Naive B cell (primary cell): ENCODE results near the gene SFTA2. TPM values are rescaled to one million over a fixed set of nuclear protein-coding genes. Genes with fewer than 3 reads are reported as not detected.

ENCODE experiments used
- ATAC-seq, 2 donors: fragments of 150-1000 bp; cut with Tn5 transposase; 2 replicates each; pipeline ENCODE4 v1.10.0; 2021; ENCODE audit warnings: low read depth in 2 of 2, mild to moderate bottlenecking in 2 of 2, moderate library complexity in 2 of 2
- DNase-seq: peaks from one replicate; pipeline ENCODE4 v3.0.0; 2022
- H3K27ac Mint-ChIP-seq, 6 donors: one replicate each; pipeline ENCODE4 v1.8.0; 2020 to 2022; ENCODE audit warnings: mild to moderate bottlenecking in 6 of 6, mixed read lengths in 6 of 6, moderate library complexity in 5 of 6, inconsistent platforms in 2 of 6
- H3K27me3 Mint-ChIP-seq, 3 donors: one replicate each; pipeline ENCODE4 v1.8.0; 2021 to 2022; ENCODE audit warnings: mixed read lengths in 3 of 3, mild to moderate bottlenecking in 1 of 3
- H3K36me3 Mint-ChIP-seq, 2 donors: one replicate each; pipeline ENCODE4 v1.8.0; 2020 to 2022; ENCODE audit warnings: mixed read lengths in 2 of 2, inconsistent platforms in 1 of 2, mild to moderate bottlenecking in 1 of 2
- H3K4me1 Mint-ChIP-seq, 3 donors: one replicate each; pipeline ENCODE4 v1.8.0; 2020 to 2022; ENCODE audit warnings: mixed read lengths in 3 of 3, inconsistent platforms in 1 of 3, mild to moderate bottlenecking in 1 of 3, moderate library complexity in 1 of 3
- H3K4me3 Mint-ChIP-seq, 8 donors: one replicate each; pipeline ENCODE4 v1.8.0; 2020 to 2022; ENCODE audit warnings: mild to moderate bottlenecking in 8 of 8, mixed read lengths in 8 of 8, moderate library complexity in 8 of 8, inconsistent platforms in 2 of 8
- H3K9me3 Mint-ChIP-seq, 7 donors: one replicate each; pipeline ENCODE4 v1.8.0; 2020 to 2022; ENCODE audit warnings: mixed read lengths in 7 of 7, mild to moderate bottlenecking in 5 of 7, inconsistent platforms in 2 of 7, moderate library complexity in 1 of 7
- polyA plus RNA-seq, 6 donors: library from polyadenylated mRNA; unstranded; fragments of 300-500 nt; fragmentation: Illumina TruSeq; gene quantifications; one replicate each; pipeline ENCODE4 v1.2.3, GENCODE V29; 2021; ENCODE audit warnings: low read depth in 6 of 6

Gene SFTA2
- polyA plus RNA-seq, 6 donors from 2014 or later = 0.38 TPM; not detected in 5

GRCh38 chr6:30960907-30961673, 29.1 kb upstream of the SFTA2 start:
- no peak for ATAC-seq
- no peak for DNase-seq
- no peaks in the 10 kb centered on the region for H3K9me3 Mint-ChIP-seq
- peaks cover 0 to 8% of the 10 kb centered on the region in 2 donors for H3K36me3 Mint-ChIP-seq
- H3K4me3 Mint-ChIP-seq = no peak overlapping the region
- peaks cover 15 to 61% (median 55%) of the 10 kb centered on the region in 3 donors for H3K27me3 Mint-ChIP-seq
- H3K4me1 Mint-ChIP-seq = peaks cover 0 to 15% (median 12%) of the 10 kb centered on the region in 3 donors
- peak overlapping the region in 1 of 6 donors; percentile 7 for H3K27ac Mint-ChIP-seq

- Mint-ChIP-seq H3K4me1 (peaks cover 0 to 23% (median 17%) of the 10 kb centered on the region in 3 donors), H3K27ac (peak overlapping the region in 1 of 6 donors; percentile 15), H3K4me3 (peak overlapping the region in 3 of 8 donors; percentile 5 to 25 (median 10)), H3K27me3 (peaks cover 4 to 39% (median 32%) of the 10 kb centered on the region in 3 donors), H3K9me3 (no peaks in the 10 kb centered on the region), H3K36me3 (no peaks in the 10 kb centered on the region)
- ATAC-seq (no peak), DNase-seq (no peak)
These were observed 25.7 kb upstream of the SFTA2 start for GRCh38 chr6:30957716-30958115.

- peak overlapping the region in 5 of 6 donors; percentile 45 to 92 (median 70) for H3K27ac Mint-ChIP-seq
- H3K9me3 Mint-ChIP-seq = peaks cover 0 to 2% (median 0%) of the 10 kb centered on the region in 7 donors
- ATAC-seq (peak; percentile 93 to 95), DNase-seq (peak; percentile 76)
- peak overlapping the region; percentile 77 to 91 (median 86) for H3K4me3 Mint-ChIP-seq
- H3K27me3 Mint-ChIP-seq = peaks cover 4 to 47% (median 42%) of the 10 kb centered on the region in 3 donors
- peaks cover 0 to 8% of the 10 kb centered on the region in 2 donors for H3K36me3 Mint-ChIP-seq
- H3K4me1 Mint-ChIP-seq = peaks cover 0 to 27% (median 17%) of the 10 kb centered on the region in 3 donors
These were observed 23.5 kb upstream of the SFTA2 start for GRCh38 chr6:30955367-30956042.

GRCh38 chr6:30954631-30955366, 22.8 kb upstream of the SFTA2 start:
- DNase-seq (no peak), ATAC-seq (no peak)
- Mint-ChIP-seq H3K27ac (peak overlapping the region in 4 of 6 donors; percentile 57 to 88 (median 70)), H3K4me1 (peaks cover 0 to 27% (median 17%) of the 10 kb centered on the region in 3 donors), H3K9me3 (peaks cover 0 to 2% (median 0%) of the 10 kb centered on the region in 7 donors), H3K36me3 (peaks cover 0 to 15% of the 10 kb centered on the region in 2 donors), H3K4me3 (peak overlapping the region; percentile 77 to 91 (median 86)), H3K27me3 (peaks cover 6 to 54% (median 47%) of the 10 kb centered on the region in 3 donors)

GRCh38 chr6:30951907-30952469, 20.0 kb upstream of the SFTA2 start:
- no peak for DNase-seq
- H3K36me3 Mint-ChIP-seq = peaks cover under 1 to 39% of the 10 kb centered on the region in 2 donors
- ATAC-seq = no peak
- H3K4me1 Mint-ChIP-seq = peaks cover 3 to 24% (median 14%) of the 10 kb centered on the region in 3 donors
- peaks cover 21 to 61% (median 55%) of the 10 kb centered on the region in 3 donors for H3K27me3 Mint-ChIP-seq
- peak overlapping the region in 1 of 8 donors; percentile 1 for H3K4me3 Mint-ChIP-seq
- peak overlapping the region in 2 of 6 donors; percentile 4 to 27 for H3K27ac Mint-ChIP-seq
- H3K9me3 Mint-ChIP-seq = peaks cover 0 to 4% (median 0%) of the 10 kb centered on the region in 7 donors

- no peak overlapping the region for H3K4me3 Mint-ChIP-seq
- H3K36me3 Mint-ChIP-seq = peaks cover 5 to 39% of the 10 kb centered on the region in 2 donors
- H3K4me1 Mint-ChIP-seq = peaks cover 0 to 3% (median 3%) of the 10 kb centered on the region in 3 donors
- no peak overlapping the region for H3K27ac Mint-ChIP-seq
- DNase-seq = no peak
- H3K9me3 Mint-ChIP-seq = peaks cover 0 to 4% (median 0%) of the 10 kb centered on the region in 7 donors
- peaks cover 44 to 91% (median 61%) of the 10 kb centered on the region in 3 donors for H3K27me3 Mint-ChIP-seq
- ATAC-seq = no peak
These were observed 16.8 kb upstream of the SFTA2 start for GRCh38 chr6:30948811-30949210.

- H3K27me3 Mint-ChIP-seq = peaks cover 59 to 98% (median 70%) of the 10 kb centered on the region in 3 donors
- peaks cover 0 to 9% (median 8%) of the 10 kb centered on the region in 3 donors for H3K4me1 Mint-ChIP-seq
- no peak for DNase-seq
- H3K9me3 Mint-ChIP-seq = peaks cover 0 to 4% (median 0%) of the 10 kb centered on the region in 7 donors
- no peak overlapping the region for H3K27ac Mint-ChIP-seq
- no peak overlapping the region for H3K4me3 Mint-ChIP-seq
- ATAC-seq = no peak
- H3K36me3 Mint-ChIP-seq = peaks cover 5 to 39% of the 10 kb centered on the region in 2 donors
These were observed 15.3 kb upstream of the SFTA2 start for GRCh38 chr6:30947231-30947630.

- no peak overlapping the region for H3K27ac Mint-ChIP-seq
- ATAC-seq = no peak
- H3K4me1 Mint-ChIP-seq = peaks cover 0 to 9% (median 8%) of the 10 kb centered on the region in 3 donors
- DNase-seq = no peak
- H3K4me3 Mint-ChIP-seq = no peak overlapping the region
- peaks cover 65 to 97% (median 72%) of the 10 kb centered on the region in 3 donors for H3K27me3 Mint-ChIP-seq
- H3K9me3 Mint-ChIP-seq = peaks cover 0 to 3% (median 0%) of the 10 kb centered on the region in 7 donors
- H3K36me3 Mint-ChIP-seq = peaks cover 5 to 29% of the 10 kb centered on the region in 2 donors
These were observed 13.3 kb upstream of the SFTA2 start for GRCh38 chr6:30945281-30945680.

GRCh38 chr6:30944051-30944450, 12.1 kb upstream of the SFTA2 start:
- Mint-ChIP-seq H3K4me1 (peaks cover 4 to 9% (median 8%) of the 10 kb centered on the region in 3 donors), H3K9me3 (peaks cover 0 to 3% (median 0%) of the 10 kb centered on the region in 7 donors), H3K27me3 (peaks cover 59 to 93% (median 69%) of the 10 kb centered on the region in 3 donors), H3K36me3 (peaks cover 5 to 17% of the 10 kb centered on the region in 2 donors), H3K4me3 (no peak overlapping the region), H3K27ac (no peak overlapping the region)
- ATAC-seq (no peak), DNase-seq (no peak)

- Mint-ChIP-seq H3K27ac (no peak overlapping the region), H3K4me3 (peak overlapping the region in 1 of 8 donors; percentile 58), H3K36me3 (peaks cover 1 to 5% of the 10 kb centered on the region in 2 donors), H3K27me3 (peaks cover 53 to 92% (median 65%) of the 10 kb centered on the region in 3 donors), H3K4me1 (peaks cover 5 to 9% (median 6%) of the 10 kb centered on the region in 3 donors), H3K9me3 (no peaks in the 10 kb centered on the region)
- ATAC-seq (no peak), DNase-seq (no peak)
These were observed 10.5 kb upstream of the SFTA2 start for GRCh38 chr6:30942338-30943060.

GRCh38 chr6:30940361-30940986, 8.5 kb upstream of the SFTA2 start, which contains the start of gene MUCL3:
MUCL3 (plus strand) TSS chr6:30940973; CDS start chr6:30941000, 27 bp downstream.
- ATAC-seq (no peak), DNase-seq (no peak)
- no peaks in the 10 kb centered on the region for H3K36me3 Mint-ChIP-seq
- peak within 1 kb of the TSS in 2 of 6 donors; percentile 61 to 76 for H3K27ac Mint-ChIP-seq
- H3K4me3 Mint-ChIP-seq = peak within 1 kb of the TSS in 1 of 8 donors; percentile 38
- H3K9me3 Mint-ChIP-seq = no peaks in the 10 kb centered on the region
- peaks cover 5 to 9% (median 6%) of the 10 kb centered on the region in 3 donors for H3K4me1 Mint-ChIP-seq
- peaks cover 37 to 93% (median 78%) of the 10 kb centered on the region in 3 donors for H3K27me3 Mint-ChIP-seq
